GM23338 (cell line): Measurements from ENCODE around the gene MTAP.

Experiments
- CTCF ChIP-seq, 2 experiments: fragments of 200-600 bp in 1 of 2; sonication (generic) in 1 of 2; conservative IDR thresholded peaks; 2 replicates each; pipeline versions ENCODE4 v1.5.1 to v1.6.1; 2016 to 2017; ENCODE audit warnings: antibody characterized with exemption in 2 of 2, low read depth in 2 of 2, mild to moderate bottlenecking in 2 of 2, moderate library complexity in 1 of 2
- EZH2 ChIP-seq: fragments of 200-600 bp; sonication (generic); IDR thresholded peaks from one replicate; pipeline ENCODE4 v1.8.0; 2017; ENCODE audit warnings: antibody characterized with exemption, mild to moderate bottlenecking, low read depth; ENCODE audit not compliant: unreplicated experiment
- EZH2phosphoT487 ChIP-seq: fragments of 200-600 bp; sonication (generic); IDR thresholded peaks from one replicate; pipeline ENCODE4 v1.8.1; 2018; ENCODE audit warnings: antibody characterized with exemption; ENCODE audit not compliant: unreplicated experiment
- JUNB ChIP-seq: IDR thresholded peaks from one replicate; pipeline ENCODE4 v1.6.1; 2016; ENCODE audit warnings: antibody characterized with exemption; ENCODE audit not compliant: unreplicated experiment
- POLR2AphosphoS5 ChIP-seq: IDR thresholded peaks from 2 replicates; pipeline ENCODE4 v1.6.1; 2016; ENCODE audit warnings: antibody characterized with exemption, low read depth
- ZNF114 ChIP-seq: fragments of 250-450 bp; sonication (Bioruptor Pico); IDR thresholded peaks from 2 replicates; pipeline ENCODE4 v1.5.0; 2020; ENCODE audit warnings: mild to moderate bottlenecking, moderate library complexity

GRCh38 chr9:21902136-21902535 is 99.7 kb downstream of the MTAP start:
- no peak for TF ChIP-seq EZH2
- TF ChIP-seq CTCF (conservative IDR thresholded peaks at IDR 0.05; ENCODE audit: low read depth in 2 of 2), result no peak
- no peak for TF ChIP-seq POLR2AphosphoS5
- TF ChIP-seq ZNF114 (CRISPR knock-in tag), result no peak
- TF ChIP-seq EZH2phosphoT487, result no peak
- TF ChIP-seq JUNB, result no peak
